Activated naive CD8-positive, alpha-beta T cell treated with anti-CD3 and anti-CD28 coated beads, Interleukin-2, amount 10 ng/mL, durations not matched to agents 7 days and 5 days (primary cell): ENCODE data around the gene ATP5MG. TPM values are rescaled to one million over a fixed set of nuclear protein-coding genes. Genes with fewer than 3 reads are reported as not detected.
"Not testable (repeated sequence)": the region's sequence is repeated elsewhere in the genome, so short reads cannot be mapped to it uniquely, and the experiment has no call there.

Experiments
- ATAC-seq: fragments of 150-1000 bp; cut with Tn5 transposase; one replicate; pipeline ENCODE4 v1.10.0; 2021; ENCODE audit warnings: low read depth, moderate library complexity
- POLR2A ChIA-PET: fragments of 350-600 bp; sonication (Branson Sonifier 250); formaldehyde crosslinking; loops from one replicate; lab custom pipeline; 2021; ENCODE audit warnings: antibody characterized with exemption; lab: Charles Lee
- DNase-seq: peaks from one replicate; pipeline ENCODE4 v3.0.0; 2021
- H3K27ac Mint-ChIP-seq: one replicate; pipeline ENCODE4 v1.8.0; 2022; ENCODE audit warnings: mild to moderate bottlenecking, mixed read lengths
- H3K27me3 Mint-ChIP-seq: one replicate; pipeline ENCODE4 v1.8.0; 2022; ENCODE audit warnings: mild to moderate bottlenecking, moderate library complexity, mixed read lengths
- H3K36me3 Mint-ChIP-seq: one replicate; pipeline ENCODE4 v1.8.0; 2021; ENCODE audit warnings: mild to moderate bottlenecking, mixed read lengths
- H3K4me1 Mint-ChIP-seq: one replicate; pipeline ENCODE4 v1.8.0; 2021; ENCODE audit warnings: mixed read lengths
- H3K4me3 Mint-ChIP-seq: one replicate; pipeline ENCODE4 v1.8.0; 2022; ENCODE audit warnings: mild to moderate bottlenecking, moderate library complexity, mixed read lengths
- H3K9me3 Mint-ChIP-seq: one replicate; pipeline ENCODE4 v1.8.0; 2021; ENCODE audit warnings: mixed read lengths
- total RNA-seq, 2 experiments: library from RNA; stranded (reverse); gene quantifications; one replicate each; pipeline ENCODE4 v1.2.3, GENCODE V29; 2021

Gene ATP5MG
- total RNA-seq, 2 experiments from 2014 or later = 202 to 224 TPM

GRCh38 chr11:118415062-118415738 lies 13.8 kb downstream of the ATP5MG start:
- DNase-seq (no peak), ATAC-seq (no peak)
- Mint-ChIP-seq H3K27ac (no peak overlapping the region), H3K9me3 (no peaks in the 10 kb centered on the region), H3K27me3 (no peaks in the 10 kb centered on the region), H3K36me3 (peaks cover 4% of the 10 kb centered on the region), H3K4me1 (no peaks in the 10 kb centered on the region), H3K4me3 (no peak overlapping the region)
- POLR2A ChIA-PET = interaction anchor here (0.7 to 1.0 kb wide), 2 partner anchors 20 to 24 kb away, joined by 3 read pairs; no protein-coding TSS in a partner anchor

DNA sequence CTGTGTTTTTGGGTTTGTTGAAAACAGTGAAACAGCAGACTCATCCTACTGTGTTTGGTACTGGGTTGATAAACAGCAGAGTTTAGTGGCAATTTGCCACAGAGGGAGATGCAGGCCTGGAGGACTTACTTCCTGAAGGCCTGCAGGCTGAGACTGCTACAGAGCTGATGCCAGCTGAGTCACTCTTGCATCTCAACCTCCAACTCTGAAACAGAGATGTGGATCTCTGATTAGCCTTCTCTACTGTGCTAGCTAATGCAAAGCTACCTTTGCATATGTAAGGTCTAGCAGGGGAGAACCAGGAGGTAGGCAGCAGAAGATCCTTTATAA lies 14.3 kb downstream of the ATP5MG start:
- Mint-ChIP-seq H3K9me3 (no peaks in the 10 kb centered on the region), H3K4me3 (no peak overlapping the region), H3K4me1 (no peaks in the 10 kb centered on the region), H3K36me3 (peaks cover under 1% of the 10 kb centered on the region), H3K27ac (no peak overlapping the region), H3K27me3 (no peaks in the 10 kb centered on the region)
- ATAC-seq (peak; percentile 84), DNase-seq (no peak)
- POLR2A ChIA-PET = interaction anchor here (0.9 kb wide), 1 partner anchor 20 kb away, joined by 5 read pairs; no protein-coding TSS in a partner anchor

GRCh38 chr11:118416900-118417299 lies 15.5 kb downstream of the ATP5MG start:
- H3K27ac Mint-ChIP-seq, DNase-seq, H3K9me3 Mint-ChIP-seq, POLR2A ChIA-PET, H3K36me3 Mint-ChIP-seq, H3K27me3 Mint-ChIP-seq, H3K4me3 Mint-ChIP-seq, H3K4me1 Mint-ChIP-seq, ATAC-seq: not testable (repeated sequence)

- Mint-ChIP-seq H3K27ac (no peak overlapping the region), H3K4me3 (no peak overlapping the region), H3K9me3 (no peaks in the 10 kb centered on the region), H3K4me1 (no peaks in the 10 kb centered on the region), H3K27me3 (no peaks in the 10 kb centered on the region), H3K36me3 (no peaks in the 10 kb centered on the region)
- no peak for ATAC-seq
- DNase-seq = no peak
- POLR2A ChIA-PET = interaction anchor here (0.9 kb wide), 1 partner anchor 16 kb away, joined by 3 read pairs; no protein-coding TSS in a partner anchor
Measured at GRCh38 chr11:118417801-118418200, 16.4 kb downstream of the ATP5MG start.

GRCh38 chr11:118418766-118419165 lies 17.4 kb downstream of the ATP5MG start:
- no peak overlapping the region for H3K4me3 Mint-ChIP-seq
- DNase-seq (no peak), ATAC-seq (no peak)
- H3K9me3 Mint-ChIP-seq = no peaks in the 10 kb centered on the region
- H3K36me3 Mint-ChIP-seq = no peaks in the 10 kb centered on the region
- H3K4me1 Mint-ChIP-seq = no peaks in the 10 kb centered on the region
- H3K27ac Mint-ChIP-seq = no peak overlapping the region
- H3K27me3 Mint-ChIP-seq = no peaks in the 10 kb centered on the region
- POLR2A ChIA-PET = no interaction called here

GRCh38 chr11:118427707-118428106 lies 26.3 kb downstream of the ATP5MG start:
- no peak for ATAC-seq
- POLR2A ChIA-PET = no interaction called here
- no peak for DNase-seq
- no peak overlapping the region for H3K27ac Mint-ChIP-seq
- H3K36me3 Mint-ChIP-seq = no peaks in the 10 kb centered on the region
- peaks cover 6% of the 10 kb centered on the region for H3K27me3 Mint-ChIP-seq
- no peaks in the 10 kb centered on the region for H3K9me3 Mint-ChIP-seq
- H3K4me1 Mint-ChIP-seq = peaks cover 6% of the 10 kb centered on the region
- H3K4me3 Mint-ChIP-seq = no peak overlapping the region

GRCh38 chr11:118430956-118431355 lies 29.6 kb downstream of the ATP5MG start:
- Mint-ChIP-seq H3K36me3 (no peaks in the 10 kb centered on the region), H3K27me3 (peaks cover 6% of the 10 kb centered on the region), H3K27ac (no peak overlapping the region), H3K4me1 (peaks cover 15% of the 10 kb centered on the region), H3K9me3 (no peaks in the 10 kb centered on the region), H3K4me3 (no peak overlapping the region)
- DNase-seq (no peak), ATAC-seq (no peak)
- POLR2A ChIA-PET = interaction anchor here (1.9 kb wide), 1 partner anchor 28 kb away, joined by 7 read pairs; no protein-coding TSS in a partner anchor

- Mint-ChIP-seq H3K4me3 (peak overlapping the region; percentile 97), H3K9me3 (no peaks in the 10 kb centered on the region), H3K27ac (peak overlapping the region; percentile 94), H3K27me3 (peaks cover 4% of the 10 kb centered on the region), H3K36me3 (no peaks in the 10 kb centered on the region), H3K4me1 (peaks cover 11% of the 10 kb centered on the region)
- POLR2A ChIA-PET = interaction anchor here (1.0 to 2.5 kb wide), 5 partner anchors 11 to 357 kb away, joined by 3 to 19 read pairs (median 4); partner anchors contain the start of genes ARCN1, ATP5MG and DDX6
- DNase-seq (no peak), ATAC-seq (no peak)
Measured at GRCh38 chr11:118434123-118434552, 32.7 kb downstream of the ATP5MG start.

GRCh38 chr11:118434553-118435289 lies 33.3 kb downstream of the ATP5MG start:
- Mint-ChIP-seq H3K4me1 (peaks cover 17% of the 10 kb centered on the region), H3K36me3 (no peaks in the 10 kb centered on the region), H3K27me3 (peaks cover 4% of the 10 kb centered on the region), H3K4me3 (peak overlapping the region; percentile 97), H3K9me3 (no peaks in the 10 kb centered on the region), H3K27ac (peak overlapping the region; percentile 94)
- POLR2A ChIA-PET = interaction anchor here (0.8 to 2.5 kb wide), 9 partner anchors 11 to 356 kb away, joined by 3 to 22 read pairs (median 5); partner anchors contain the start of genes ARCN1, ATP5MG and DDX6
- ATAC-seq = peak; percentile 27
- DNase-seq = peak; percentile 61

- Mint-ChIP-seq H3K4me3 (peak overlapping the region; percentile 97), H3K27me3 (peaks cover 4% of the 10 kb centered on the region), H3K36me3 (peaks cover under 1% of the 10 kb centered on the region), H3K9me3 (no peaks in the 10 kb centered on the region), H3K27ac (peak overlapping the region; percentile 94), H3K4me1 (peaks cover 24% of the 10 kb centered on the region)
- ATAC-seq (peak; percentile 14), DNase-seq (peak; percentile 75)
- POLR2A ChIA-PET = interaction anchor here (0.6 to 2.5 kb wide), 14 partner anchors 10 to 355 kb away, joined by 3 to 22 read pairs (median 4); partner anchors contain the start of genes ARCN1, ATP5MG, DDX6 and MPZL3
Measured at GRCh38 chr11:118435290-118435892, 34.0 kb downstream of the ATP5MG start.

GRCh38 chr11:118435893-118436624 lies 34.7 kb downstream of the ATP5MG start, which contains the start of gene KMT2A:
Gene KMT2A (plus strand): TSS chr11:118436492. CDS start chr11:118436513, 21 bp downstream.
- no peaks in the 10 kb centered on the region for H3K9me3 Mint-ChIP-seq
- POLR2A ChIA-PET = interaction anchor here (0.6 to 2.5 kb wide), 17 partner anchors 8 to 583 kb away, joined by 3 to 22 read pairs (median 3); partner anchors contain the start of genes ARCN1, ATP5MG, CD3G and MPZL3
- DNase-seq (peak; percentile 99), ATAC-seq (peak; percentile 44)
- H3K36me3 Mint-ChIP-seq = peaks cover 4% of the 10 kb centered on the region
- H3K4me3 Mint-ChIP-seq = peak within 1 kb of the TSS; percentile 98
- peaks cover 28% of the 10 kb centered on the region for H3K4me1 Mint-ChIP-seq
- peak within 1 kb of the TSS; percentile 94 for H3K27ac Mint-ChIP-seq
- H3K27me3 Mint-ChIP-seq = peaks cover 4% of the 10 kb centered on the region

DNA sequence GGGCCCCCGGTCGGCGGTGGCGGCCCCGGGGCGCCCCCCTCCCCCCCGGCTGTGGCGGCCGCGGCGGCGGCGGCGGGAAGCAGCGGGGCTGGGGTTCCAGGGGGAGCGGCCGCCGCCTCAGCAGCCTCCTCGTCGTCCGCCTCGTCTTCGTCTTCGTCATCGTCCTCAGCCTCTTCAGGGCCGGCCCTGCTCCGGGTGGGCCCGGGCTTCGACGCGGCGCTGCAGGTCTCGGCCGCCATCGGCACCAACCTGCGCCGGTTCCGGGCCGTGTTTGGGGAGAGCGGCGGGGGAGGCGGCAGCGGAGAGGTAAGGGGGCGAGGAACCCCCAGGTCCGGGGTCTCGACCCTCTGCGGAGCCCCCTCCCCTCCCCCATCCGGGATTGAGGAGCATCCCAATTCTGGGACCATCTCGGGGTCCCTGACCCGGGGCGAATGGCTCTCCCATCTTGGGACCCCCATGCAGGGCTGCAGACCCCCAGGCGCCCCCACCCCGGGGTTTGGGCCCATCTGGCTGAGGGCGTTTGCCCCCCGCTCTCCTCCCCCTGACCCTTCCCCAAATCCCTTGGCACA lies 35.3 kb downstream of the ATP5MG start:
- peak; percentile 12 for ATAC-seq
- Mint-ChIP-seq H3K27me3 (no peaks in the 10 kb centered on the region), H3K4me1 (peaks cover 31% of the 10 kb centered on the region), H3K9me3 (no peaks in the 10 kb centered on the region), H3K27ac (peak overlapping the region; percentile 94), H3K4me3 (peak overlapping the region; percentile 98), H3K36me3 (peaks cover 7% of the 10 kb centered on the region)
- POLR2A ChIA-PET = interaction anchor here (0.6 to 2.5 kb wide), 12 partner anchors 8 to 582 kb away, joined by 3 to 22 read pairs (median 3); partner anchors contain the start of genes ATP5MG, CD3G, MPZL3 and TRAPPC4
- no peak for DNase-seq
